Endodermal cell (in vitro differentiated cells): ENCODE results near the gene PDGFRB. TPM values are rescaled to one million over a fixed set of nuclear protein-coding genes. Genes with fewer than 3 reads are reported as not detected.
A peak's percentile ranks its signal among the peaks of the same experiment; 100 is the strongest.

ENCODE experiments used
- DNase-seq: peaks from one replicate; pipeline ENCODE4 v3.0.0-alpha.2; 2017
- H3K27ac ChIP-seq: 2 replicates; pipeline ENCODE4 v1.5.1; 2013; ENCODE audit warnings: mild to moderate bottlenecking, low read depth, low read length, moderate library complexity
- H3K27me3 ChIP-seq: 2 replicates; pipeline ENCODE4 v1.6.1; 2013; ENCODE audit warnings: mild to moderate bottlenecking, low read length, moderate library complexity; ENCODE audit not compliant: insufficient read depth, control insufficient read depth, poor library complexity, severe bottlenecking
- H3K36me3 ChIP-seq: 2 replicates; pipeline ENCODE4 v1.7.0; 2013; ENCODE audit warnings: mild to moderate bottlenecking, low read length, moderate library complexity; ENCODE audit not compliant: control insufficient read depth, insufficient read depth
- H3K4me1 ChIP-seq: one replicate; pipeline ENCODE4 v1.7.0; 2013; ENCODE audit warnings: low read length; ENCODE audit not compliant: control insufficient read depth, insufficient read depth
- H3K4me3 ChIP-seq: 2 replicates; pipeline ENCODE4 v1.5.1; 2013; ENCODE audit warnings: mild to moderate bottlenecking, low read length, moderate library complexity
- H3K9ac ChIP-seq: 2 replicates; pipeline ENCODE4 v1.6.1; 2013; ENCODE audit warnings: mild to moderate bottlenecking, low read length, moderate library complexity; ENCODE audit not compliant: poor library complexity, severe bottlenecking; ENCODE audit errors: extremely low read depth
- H3K9me3 ChIP-seq: 2 replicates; pipeline ENCODE4 v1.6.1; 2013; ENCODE audit warnings: mild to moderate bottlenecking, low read length, moderate library complexity; ENCODE audit not compliant: control insufficient read depth
- H3K27ac Mint-ChIP-seq: 2 replicates; pipeline ENCODE4 v1.8.0; 2020; ENCODE audit warnings: mixed read lengths
- H3K27me3 Mint-ChIP-seq: 2 replicates; pipeline ENCODE4 v1.8.0; 2021; ENCODE audit warnings: mild to moderate bottlenecking, mixed read lengths; ENCODE audit not compliant: insufficient read depth
- H3K36me3 Mint-ChIP-seq: 2 replicates; pipeline ENCODE4 v1.8.0; 2020; ENCODE audit warnings: low read depth, mixed read lengths
- H3K4me1 Mint-ChIP-seq: 2 replicates; pipeline ENCODE4 v1.8.0; 2020; ENCODE audit warnings: mixed read lengths
- H3K4me3 Mint-ChIP-seq: 2 replicates; pipeline ENCODE4 v1.8.0; 2020; ENCODE audit warnings: mild to moderate bottlenecking, moderate library complexity, mixed read lengths
- H3K9me3 Mint-ChIP-seq: 2 replicates; pipeline ENCODE4 v1.8.0; 2020; ENCODE audit warnings: mild to moderate bottlenecking, mixed read lengths
- CTCF ChIP-seq: fragments of 200-600 bp; sonication (generic); conservative IDR thresholded peaks from 2 replicates; pipeline ENCODE4 v1.5.0; 2021; ENCODE audit warnings: antibody characterized with exemption, mild to moderate bottlenecking
- WGBS, 2 experiments: methylation state at CpG; one replicate each; pipeline versions ENCODE4 v1.1.5 to v1.1.7; 2013; ENCODE audit warnings: missing lambda C conversion rate in 2 of 2, mixed read lengths in 1 of 2; ENCODE audit not compliant: insufficient coverage in 1 of 2, insufficient read length in 1 of 2; 5-methylcytosine and 5-hydroxymethylcytosine counted together
- total RNA-seq, 2 donors: library from RNA; stranded (reverse); fragmentation: NEBNext Ultra II Directional in 1 of 2; extraction: Animal tissue kit (Norgen Biotek cat#: 25700) in 1 of 2; gene quantifications; 2 replicates in 1 of 2; 3 replicates in 1 of 2; pipeline ENCODE4 v1.2.1, GENCODE V29; 2021

The PDGFRB gene
- total RNA-seq, 2 donors from 2014 or later, result 4.1 to 6.5 TPM

GRCh38 chr5:150146862-150147601 is 8.6 kb downstream of the PDGFRB start:
- Histone ChIP-seq H3K9ac (no peak overlapping the region), H3K27ac (peak overlapping the region; percentile 24), H3K4me1 (peaks cover 13% of the 10 kb centered on the region), H3K4me3 (no peak overlapping the region), H3K9me3 (no peaks in the 10 kb centered on the region), H3K36me3 (no peaks in the 10 kb centered on the region), H3K27me3 (no peaks in the 10 kb centered on the region)
- Mint-ChIP-seq H3K27me3 (peaks cover 12% of the 10 kb centered on the region), H3K36me3 (no peaks in the 10 kb centered on the region), H3K4me3 (no peak overlapping the region), H3K4me1 (peaks cover 32% of the 10 kb centered on the region), H3K9me3 (no peaks in the 10 kb centered on the region), H3K27ac (no peak overlapping the region)
- no peak for DNase-seq
- 90% methylated on average over 14 of the region's 14 CpGs; no CpG with 5 or more reads in 1 of the 2 experiments for WGBS, 2 experiments
- TF ChIP-seq CTCF, result no peak

GRCh38 chr5:150146235-150146634 is 9.4 kb downstream of the PDGFRB start:
- Histone ChIP-seq H3K27ac (no peak overlapping the region), H3K27me3 (no peaks in the 10 kb centered on the region), H3K36me3 (no peaks in the 10 kb centered on the region), H3K9me3 (no peaks in the 10 kb centered on the region), H3K4me3 (no peak overlapping the region), H3K4me1 (peaks cover 13% of the 10 kb centered on the region), H3K9ac (no peak overlapping the region)
- Mint-ChIP-seq H3K27me3 (peaks cover 12% of the 10 kb centered on the region), H3K36me3 (no peaks in the 10 kb centered on the region), H3K9me3 (no peaks in the 10 kb centered on the region), H3K27ac (no peak overlapping the region), H3K4me3 (no peak overlapping the region), H3K4me1 (peaks cover 39% of the 10 kb centered on the region)
- DNase-seq, result no peak
- TF ChIP-seq CTCF, result no peak
- 88 to 96% methylated on average over 5 of the region's 5 CpGs for WGBS, 2 experiments

GRCh38 chr5:150144879-150145278 is 10.8 kb downstream of the PDGFRB start:
- H3K4me1 Mint-ChIP-seq, result peaks cover 41% of the 10 kb centered on the region
- Histone ChIP-seq H3K9ac (no peak overlapping the region), H3K9me3 (no peaks in the 10 kb centered on the region), H3K27me3 (no peaks in the 10 kb centered on the region), H3K36me3 (no peaks in the 10 kb centered on the region), H3K27ac (no peak overlapping the region), H3K4me1 (peaks cover 16% of the 10 kb centered on the region), H3K4me3 (no peak overlapping the region)
- no peak for TF ChIP-seq CTCF
- no peak for DNase-seq
- H3K36me3 Mint-ChIP-seq, result no peaks in the 10 kb centered on the region
- H3K4me3 Mint-ChIP-seq, result no peak overlapping the region
- 52 to 53% methylated on average over 2 to 4 of the region's 4 CpGs for WGBS, 2 experiments
- H3K27ac Mint-ChIP-seq, result no peak overlapping the region
- H3K9me3 Mint-ChIP-seq, result no peaks in the 10 kb centered on the region
- H3K27me3 Mint-ChIP-seq, result peaks cover 4% of the 10 kb centered on the region
